ENCODE measurements around the gene MUC7.

DNA sequence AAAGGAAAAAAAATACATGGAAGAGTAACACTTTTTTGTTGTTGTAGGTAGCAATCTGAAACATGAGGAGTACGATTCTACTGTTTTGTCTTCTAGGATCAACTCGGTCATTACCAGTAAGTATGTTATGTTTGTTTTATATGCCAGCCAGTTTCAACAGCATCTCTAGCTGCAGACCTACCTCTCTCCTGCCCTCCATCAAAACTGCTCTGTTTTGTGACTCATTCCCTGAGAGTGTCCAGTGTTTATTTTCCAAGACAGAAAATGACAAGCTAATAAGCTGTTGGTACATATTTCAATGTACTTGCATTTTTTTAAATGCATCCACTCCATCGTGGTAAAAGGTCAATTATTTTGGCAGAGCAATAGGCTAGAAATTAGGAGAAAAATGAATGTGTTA lies 46.7 kb downstream of the MUC7 start:
- TF ChIP-seq POLR2A (IDR thresholded peaks at IDR 0.05) = no peak
- TF ChIP-seq, protein P1, sequence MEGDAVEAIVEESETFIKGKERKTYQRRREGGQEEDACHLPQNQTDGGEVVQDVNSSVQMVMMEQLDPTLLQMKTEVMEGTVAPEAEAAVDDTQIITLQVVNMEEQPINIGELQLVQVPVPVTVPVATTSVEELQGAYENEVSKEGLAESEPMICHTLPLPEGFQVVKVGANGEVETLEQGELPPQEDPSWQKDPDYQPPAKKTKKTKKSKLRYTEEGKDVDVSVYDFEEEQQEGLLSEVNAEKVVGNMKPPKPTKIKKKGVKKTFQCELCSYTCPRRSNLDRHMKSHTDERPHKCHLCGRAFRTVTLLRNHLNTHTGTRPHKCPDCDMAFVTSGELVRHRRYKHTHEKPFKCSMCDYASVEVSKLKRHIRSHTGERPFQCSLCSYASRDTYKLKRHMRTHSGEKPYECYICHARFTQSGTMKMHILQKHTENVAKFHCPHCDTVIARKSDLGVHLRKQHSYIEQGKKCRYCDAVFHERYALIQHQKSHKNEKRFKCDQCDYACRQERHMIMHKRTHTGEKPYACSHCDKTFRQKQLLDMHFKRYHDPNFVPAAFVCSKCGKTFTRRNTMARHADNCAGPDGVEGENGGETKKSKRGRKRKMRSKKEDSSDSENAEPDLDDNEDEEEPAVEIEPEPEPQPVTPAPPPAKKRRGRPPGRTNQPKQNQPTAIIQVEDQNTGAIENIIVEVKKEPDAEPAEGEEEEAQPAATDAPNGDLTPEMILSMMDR (IDR thresholded peaks at IDR 0.05) = no peak

Measured in esophagus squamous epithelium (tissue), 4 donors.